Right lobe of liver (tissue), 6 donors: ENCODE results near the gene GTF2IRD1. TPM values are rescaled to one million over a fixed set of nuclear protein-coding genes. Genes with fewer than 3 reads are reported as not detected.
"Not testable (repeated sequence)": the region's sequence is repeated elsewhere in the genome, so short reads cannot be mapped to it uniquely, and the experiment has no call there.

ENCODE experiments used
- ATAC-seq, 4 donors: fragments of 200-7000 bp; cut with Tn5 transposase; one replicate each; pipeline ENCODE4 v1.9.1; 2020; ENCODE audit warnings: mild to moderate bottlenecking in 4 of 4, moderate library complexity in 4 of 4
- DNase-seq, 3 donors: peaks; one replicate each; pipeline ENCODE4 v3.0.0-alpha.2; 2020
- H3K27ac ChIP-seq, 3 donors: fragments of 200-600 bp; one replicate each; pipeline ENCODE4 v1.8.0; 2022
- H3K27me3 ChIP-seq, 2 donors: fragments of 200-600 bp; one replicate each; pipeline ENCODE4 v1.8.0; 2022
- H3K36me3 ChIP-seq, 4 donors: fragments of 200-600 bp; sonication (generic) in 1 of 4; one replicate each; pipeline versions ENCODE4 v1.5.1 to v1.8.0; 2017 to 2022; ENCODE audit warnings: control low read depth in 1 of 4
- H3K4me1 ChIP-seq, 4 donors: fragments of 200-600 bp; sonication (generic) in 1 of 4; one replicate each; pipeline versions ENCODE4 v1.5.1 to v1.8.0; 2017 to 2022; ENCODE audit warnings: control low read depth in 1 of 4
- H3K4me3 ChIP-seq, 3 donors: fragments of 200-600 bp; one replicate each; pipeline ENCODE4 v1.8.0; 2022
- H3K9me3 ChIP-seq, 4 donors: fragments of 200-600 bp; sonication (generic) in 1 of 4; one replicate each; pipeline versions ENCODE4 v1.5.1 to v1.8.0; 2017 to 2022; ENCODE audit warnings: control low read depth in 1 of 4
- CTCF ChIP-seq, 4 donors: fragments of 200-600 bp in 3 of 4; fragments of 450-650 bp in 1 of 4; IDR thresholded peaks; one replicate each; pipeline versions ENCODE4 v1.5.1 to v1.8.0; 2016 to 2022; ENCODE audit warnings: antibody characterized with exemption in 4 of 4, mild to moderate bottlenecking in 2 of 4
- POLR2A ChIP-seq: fragments of 450-650 bp; IDR thresholded peaks from one replicate; pipeline ENCODE4 v1.6.1; 2017; ENCODE audit warnings: antibody characterized with exemption, mild to moderate bottlenecking
- WGBS: methylation state at CpG from one replicate; pipeline ENCODE4 v1.1.6; 2018; ENCODE audit warnings: low coverage, low lambda C conversion rate; ENCODE audit not compliant: insufficient coverage; ENCODE audit errors: missing lambda C conversion rate; 5-methylcytosine and 5-hydroxymethylcytosine counted together
- intact Hi-C, 2 donors: fragments of 100-400 bp; cut with DNase I; formaldehyde crosslinking; loops; one replicate each; pipeline versions ENCODE4 v1.11.2 to v1.14.1; 2022
- small RNA-seq, 2 experiments: library from RNA; depleted of rRNA; stranded (forward); fragments of <200 nt; gene quantifications; one replicate each; pipeline ENCODE3, GENCODE V24; 2016
- total RNA-seq, 6 experiments: library from RNA; depleted of rRNA in 2 of 6; stranded (reverse); fragments of >200 nt in 2 of 6; fragmentation: NEBNext Ultra II Directional in 3 of 6; extraction: Animal tissue kit (Norgen Biotek cat#: 25700) in 3 of 6; gene quantifications; one replicate each; pipeline versions ENCODE4 v1.1.0 to v1.2.4, GENCODE V29; 2016 to 2023
- donor health status: DM: no; HTN: yes; CAD: no.
- donor health status: DM: no; HTN: no; CAD: no.
- donor health status: DM: no; HTN: no; CAD: no.
- donor health status: DM: no; HTN: yes; CAD: no.
- donor health status: DM: no; HTN: yes; CAD: no.

Gene GTF2IRD1
- total RNA-seq, 6 experiments from 2014 or later = 1.9 to 9.8 (median 6.5) TPM

GRCh38 chr7:74637745-74638144 lies 184.0 kb downstream of the GTF2IRD1 start:
- ATAC-seq = no peak
- no peak for TF ChIP-seq POLR2A
- TF ChIP-seq CTCF (IDR thresholded peaks at IDR 0.05) = no peak

GRCh38 chr7:74650055-74650454 lies 196.3 kb downstream of the GTF2IRD1 start:
- H3K9me3 ChIP-seq, H3K36me3 ChIP-seq, H3K27me3 ChIP-seq, intact Hi-C loops: not testable (repeated sequence)
- WGBS = 4% methylated on average over 11 of the region's 11 CpGs
- peak overlapping the region in 1 of 3 donors; percentile 24 for H3K4me3 ChIP-seq
- DNase-seq (peak in 1 of 3 donors; percentile 64), ATAC-seq (peak; percentile 58 to 88 (median 80))
- peak overlapping the region in 2 of 3 donors; percentile 1 to 31 for H3K27ac ChIP-seq
- H3K4me1 ChIP-seq = peaks cover 0 to 13% (median 3%) of the 10 kb centered on the region in 4 donors

More at GRCh38 chr7:74637745-74638144, 184.0 kb downstream of the GTF2IRD1 start:
- no peak for DNase-seq
- Histone ChIP-seq H3K36me3 (no peaks in the 10 kb centered on the region), H3K27me3 (no peaks in the 10 kb centered on the region), H3K4me3 (no peak overlapping the region), H3K9me3 (no peaks in the 10 kb centered on the region), H3K4me1 (peaks cover 0 to 6% (median 0%) of the 10 kb centered on the region in 4 donors), H3K27ac (no peak overlapping the region)
- intact Hi-C loops = no loop called here
- WGBS = 85% methylated on average over 7 of the region's 7 CpGs

GRCh38 chr7:74650493-74651132 lies 196.9 kb downstream of the GTF2IRD1 start:
- WGBS = 67% methylated on average over 6 of the region's 9 CpGs
- H3K27ac ChIP-seq, intact Hi-C loops, H3K27me3 ChIP-seq, DNase-seq, H3K36me3 ChIP-seq, H3K9me3 ChIP-seq, H3K4me3 ChIP-seq: not testable (repeated sequence)
- H3K4me1 ChIP-seq = peaks cover 0 to 13% (median 3%) of the 10 kb centered on the region in 4 donors
- ATAC-seq = peak in 1 of 4 donors; percentile 6

GRCh38 chr7:74651133-74651504 lies 197.4 kb downstream of the GTF2IRD1 start:
- H3K4me3 ChIP-seq, intact Hi-C loops, H3K9me3 ChIP-seq, H3K27me3 ChIP-seq, H3K27ac ChIP-seq, ATAC-seq, DNase-seq, H3K36me3 ChIP-seq: not testable (repeated sequence)
- WGBS = 91% methylated on average over 12 of the region's 12 CpGs
- peaks cover 0 to 17% (median 3%) of the 10 kb centered on the region in 4 donors for H3K4me1 ChIP-seq

Small RNA genes within 50 kb of the gene (small RNA-seq; reads per million reads assigned to genes)
- gene RNA5SP233 = 0 to 0.13 reads per million in 2 experiments

Other genes starting within 250 kb of the GTF2IRD1 start
- 10 to 100 TPM in 1 of 6 experiments, 1 to 10 TPM in 5; 3.8 to 10.6 (median 6.6) TPM for gene LAT2, start 243.9 kb upstream of the GTF2IRD1 start, total RNA-seq
- gene RFC2, start 199.5 kb upstream of the GTF2IRD1 start, total RNA-seq = 10 to 100 TPM in 5 of 6 experiments, 1 to 10 TPM in 1; 8.0 to 21.3 (median 12.2) TPM
- 1 to 10 TPM; 2.8 to 6.8 (median 4.2) TPM for gene CLIP2, start 164.5 kb upstream of the GTF2IRD1 start, total RNA-seq
- 100 to 1,000 TPM in 2 of 6 experiments, 10 to 100 TPM in 4; 59.0 to 116 (median 90.9) TPM for gene GTF2I, start 203.8 kb downstream of the GTF2IRD1 start, total RNA-seq